Mucosa of rectum (tissue), 2 donors: ENCODE results near the gene FITM1.

Experiments
- H3K27ac ChIP-seq, 2 donors: one replicate each; pipeline ENCODE4 v1.7.0; 2013; ENCODE audit warnings: inconsistent platforms in 2 of 2, low read depth in 2 of 2, low read length in 2 of 2
- H3K27me3 ChIP-seq, 2 donors: one replicate each; pipeline ENCODE4 v1.7.0; 2013; ENCODE audit warnings: low read length in 2 of 2; ENCODE audit not compliant: control insufficient read depth in 2 of 2, insufficient read depth in 2 of 2
- H3K36me3 ChIP-seq, 2 donors: one replicate each; pipeline ENCODE4 v1.7.0; 2013; ENCODE audit warnings: low read length in 2 of 2; ENCODE audit not compliant: control insufficient read depth in 2 of 2, insufficient read depth in 2 of 2
- H3K4me1 ChIP-seq, 2 donors: one replicate each; pipeline ENCODE4 v1.7.0; 2013; ENCODE audit warnings: low read length in 2 of 2, mild to moderate bottlenecking in 1 of 2; ENCODE audit not compliant: control insufficient read depth in 2 of 2, insufficient read depth in 2 of 2
- H3K4me3 ChIP-seq, 2 donors: one replicate each; pipeline ENCODE4 v1.7.0; 2013; ENCODE audit warnings: low read length in 2 of 2
- H3K9ac ChIP-seq, 2 donors: one replicate each; pipeline ENCODE4 v1.7.0; 2013; ENCODE audit warnings: low read length in 2 of 2, low read depth in 1 of 2, mild to moderate bottlenecking in 1 of 2
- H3K9me3 ChIP-seq, 2 donors: one replicate each; pipeline ENCODE4 v1.7.0; 2013; ENCODE audit warnings: low read length in 2 of 2; ENCODE audit not compliant: control insufficient read depth in 2 of 2
- donor health status: healthy.
- donor health status: Normal muscosa, but diverticular disease.

Gene FITM1

GRCh38 chr14:24121210-24121609, 9.2 kb upstream of the FITM1 start:
- Histone ChIP-seq H3K9ac (no peak overlapping the region), H3K9me3 (no peaks in the 10 kb centered on the region), H3K4me3 (no peak overlapping the region)

GRCh38 chr14:24122416-24122815, 8.0 kb upstream of the FITM1 start:
- Histone ChIP-seq H3K9ac (no peak overlapping the region), H3K4me1 (no peaks in the 10 kb centered on the region), H3K27me3 (no peaks in the 10 kb centered on the region), H3K36me3 (peaks cover 57 to 67% of the 10 kb centered on the region in 2 donors), H3K9me3 (no peaks in the 10 kb centered on the region), H3K27ac (no peak overlapping the region), H3K4me3 (no peak overlapping the region)

More at GRCh38 chr14:24121210-24121609, 9.2 kb upstream of the FITM1 start:
- Histone ChIP-seq H3K27ac (no peak overlapping the region), H3K36me3 (peaks cover 66 to 67% of the 10 kb centered on the region in 2 donors), H3K27me3 (no peaks in the 10 kb centered on the region), H3K4me1 (peaks cover 4 to 5% of the 10 kb centered on the region in 2 donors)

GRCh38 chr14:24122898-24123297, 7.6 kb upstream of the FITM1 start:
- Histone ChIP-seq H3K4me3 (no peak overlapping the region), H3K27me3 (no peaks in the 10 kb centered on the region), H3K36me3 (peaks cover 54 to 62% of the 10 kb centered on the region in 2 donors), H3K27ac (no peak overlapping the region), H3K9ac (no peak overlapping the region), H3K4me1 (no peaks in the 10 kb centered on the region), H3K9me3 (no peaks in the 10 kb centered on the region)

- H3K27ac ChIP-seq: no peak overlapping the region
- peaks cover 45 to 53% of the 10 kb centered on the region in 2 donors for H3K36me3 ChIP-seq
These were observed 6.7 kb upstream of the FITM1 start for GRCh38 chr14:24123424-24124417.

GRCh38 chr14:24126939-24127338, 3.5 kb upstream of the FITM1 start:
- Histone ChIP-seq H3K4me1 (no peaks in the 10 kb centered on the region), H3K9me3 (no peaks in the 10 kb centered on the region), H3K27ac (no peak overlapping the region), H3K27me3 (no peaks in the 10 kb centered on the region), H3K9ac (no peak overlapping the region), H3K36me3 (peaks cover 18 to 25% of the 10 kb centered on the region in 2 donors), H3K4me3 (no peak overlapping the region)

More at GRCh38 chr14:24123424-24124417, 6.7 kb upstream of the FITM1 start:
- H3K9me3 ChIP-seq: no peaks in the 10 kb centered on the region
- no peak overlapping the region for H3K9ac ChIP-seq
- H3K4me3 ChIP-seq: no peak overlapping the region
- H3K4me1 ChIP-seq: no peaks in the 10 kb centered on the region
- no peaks in the 10 kb centered on the region for H3K27me3 ChIP-seq

GRCh38 chr14:24127673-24128072, 2.8 kb upstream of the FITM1 start:
- Histone ChIP-seq H3K27me3 (no peaks in the 10 kb centered on the region), H3K4me3 (no peak overlapping the region), H3K4me1 (no peaks in the 10 kb centered on the region), H3K27ac (no peak overlapping the region), H3K9me3 (no peaks in the 10 kb centered on the region), H3K9ac (no peak overlapping the region), H3K36me3 (peaks cover 12 to 20% of the 10 kb centered on the region in 2 donors)

- H3K27me3 ChIP-seq: no peaks in the 10 kb centered on the region
- H3K36me3 ChIP-seq: peaks cover 0 to 2% of the 10 kb centered on the region in 2 donors
These were observed 955 bp upstream of the FITM1 start for GRCh38 chr14:24129410-24129998.

GRCh38 chr14:24130717-24131548, 474 bp downstream of the FITM1 start:
- Histone ChIP-seq H3K27me3 (no peaks in the 10 kb centered on the region), H3K9me3 (no peaks in the 10 kb centered on the region), H3K4me3 (no peak overlapping the region), H3K4me1 (peaks cover 3 to 5% of the 10 kb centered on the region in 2 donors), H3K36me3 (no peaks in the 10 kb centered on the region), H3K9ac (no peak overlapping the region), H3K27ac (no peak overlapping the region)

More at GRCh38 chr14:24129410-24129998, 955 bp upstream of the FITM1 start:
- Histone ChIP-seq H3K27ac (no peak overlapping the region), H3K4me1 (no peaks in the 10 kb centered on the region), H3K9ac (no peak overlapping the region), H3K4me3 (no peak overlapping the region), H3K9me3 (no peaks in the 10 kb centered on the region)

GRCh38 chr14:24131549-24131966, 1.1 kb downstream of the FITM1 start:
- H3K9ac ChIP-seq: no peak overlapping the region
- H3K27ac ChIP-seq: no peak overlapping the region
- H3K27me3 ChIP-seq: no peaks in the 10 kb centered on the region
- no peak overlapping the region for H3K4me3 ChIP-seq
- H3K36me3 ChIP-seq: no peaks in the 10 kb centered on the region
- peaks cover 5 to 6% of the 10 kb centered on the region in 2 donors for H3K4me1 ChIP-seq
- no peaks in the 10 kb centered on the region for H3K9me3 ChIP-seq
